T-cell (primary cell): Measurements from ENCODE around the gene IRX3. TPM values are rescaled to one million over a fixed set of nuclear protein-coding genes. Genes with fewer than 3 reads are reported as not detected.

Experiments used
- ATAC-seq, 4 experiments: fragments of 200-7000 bp in 3 of 4; fragments of 150-1000 bp in 1 of 4; cut with Tn5 transposase; replicated peaks in 1 of 4; 1 replicate in 3 of 4; 2 replicates in 1 of 4; pipeline ENCODE4 v1.10.0; 2021; ENCODE audit warnings: moderate library complexity in 3 of 4, mild to moderate bottlenecking in 2 of 4, moderate number of reproducible peaks in 1 of 4
- CTCF ChIA-PET, 2 donors: fragments of 300-600 bp; sonication (Branson Sonifier 250); formaldehyde crosslinking; loops; one replicate each; lab custom pipeline; 2022; ENCODE audit warnings: antibody characterized with exemption in 2 of 2; lab: Charles Lee
- POLR2A ChIA-PET, 2 donors: fragments of 300-600 bp; sonication (Branson Sonifier 250); formaldehyde crosslinking; loops; one replicate each; lab custom pipeline; 2022; ENCODE audit warnings: antibody characterized with exemption in 2 of 2; lab: Charles Lee
- DNase-seq, 35 experiments: peaks; one replicate each; pipeline versions ENCODE4 v3.0.0 to v3.0.0-alpha.2; 2013 to 2023
- H3K27ac ChIP-seq: one replicate; pipeline ENCODE4 v1.5.1; 2013; ENCODE audit warnings: low read length
- H3K27me3 ChIP-seq, 2 experiments: replicated peaks in 1 of 2; 1 replicate in 1 of 2; 2 replicates in 1 of 2; pipeline versions ENCODE4 v1.6.1 to v1.7.0; 2013; ENCODE audit warnings: low read length in 1 of 2, mixed read lengths in 1 of 2; ENCODE audit not compliant: control insufficient read depth in 2 of 2, insufficient read depth in 2 of 2; ENCODE audit errors: extremely low read depth in 1 of 2
- H3K36me3 ChIP-seq, 2 donors: 1 replicate in 1 of 2; 2 replicates in 1 of 2; pipeline versions ENCODE4 v1.6.1 to v1.7.0; 2013; ENCODE audit warnings: low read length in 1 of 2; ENCODE audit not compliant: control insufficient read depth in 2 of 2, insufficient read depth in 1 of 2; ENCODE audit errors: extremely low read depth in 1 of 2
- H3K4me1 ChIP-seq, 2 experiments: 1 replicate in 1 of 2; 2 replicates in 1 of 2; pipeline versions ENCODE4 v1.6.1 to v1.7.0; 2013; ENCODE audit warnings: low read length in 2 of 2, mixed read lengths in 1 of 2; ENCODE audit not compliant: insufficient read depth in 2 of 2, control insufficient read depth in 1 of 2; ENCODE audit errors: extremely low read depth in 1 of 2
- H3K4me3 ChIP-seq, 2 donors: 1 replicate in 1 of 2; 2 replicates in 1 of 2; pipeline versions ENCODE4 v1.5.1 to v1.7.0; 2013; ENCODE audit warnings: mild to moderate bottlenecking in 2 of 2, low read length in 1 of 2, moderate library complexity in 1 of 2; ENCODE audit not compliant: control insufficient read depth in 1 of 2; ENCODE audit errors: extremely low read depth in 1 of 2
- H3K9me3 ChIP-seq: 2 replicates; pipeline ENCODE4 v1.7.0; 2013
- H3K27ac Mint-ChIP-seq, 2 donors: one replicate each; pipeline ENCODE4 v1.8.0; 2020 to 2021; ENCODE audit warnings: mild to moderate bottlenecking in 2 of 2, mixed read lengths in 2 of 2
- H3K27me3 Mint-ChIP-seq, 2 donors: one replicate each; pipeline ENCODE4 v1.8.0; 2021 to 2022; ENCODE audit warnings: mixed read lengths in 2 of 2
- H3K36me3 Mint-ChIP-seq: one replicate; pipeline ENCODE4 v1.8.0; 2021; ENCODE audit warnings: mixed read lengths
- H3K4me1 Mint-ChIP-seq, 3 donors: one replicate each; pipeline ENCODE4 v1.8.0; 2020 to 2022; ENCODE audit warnings: mixed read lengths in 3 of 3, mild to moderate bottlenecking in 1 of 3
- H3K4me3 Mint-ChIP-seq, 3 donors: one replicate each; pipeline ENCODE4 v1.8.0; 2020 to 2022; ENCODE audit warnings: mild to moderate bottlenecking in 3 of 3, mixed read lengths in 3 of 3, moderate library complexity in 3 of 3
- H3K9me3 Mint-ChIP-seq, 3 donors: one replicate each; pipeline ENCODE4 v1.8.0; 2020 to 2022; ENCODE audit warnings: mixed read lengths in 3 of 3
- WGBS: methylation state at CpG from one replicate; pipeline ENCODE4 v1.1.5; 2013; ENCODE audit warnings: missing lambda C conversion rate; ENCODE audit not compliant: insufficient coverage; 5-methylcytosine and 5-hydroxymethylcytosine counted together
- total RNA-seq, 35 experiments: library from RNA in 6 of 35; stranded (reverse) in 6 of 35; fragments of 120-200 nt in 1 of 35; gene quantifications; one replicate each; pipeline versions ENCODE4 v1.2.1 to v1.2.4 and lab custom pipeline; 2013 to 2026

IRX3 gene
- total RNA-seq, 5 donors from 2014 or later (not counting 1 experiment from before 2014, with no cell fraction given), result 0.19 to 0.35 TPM; not detected in 3

DNA sequence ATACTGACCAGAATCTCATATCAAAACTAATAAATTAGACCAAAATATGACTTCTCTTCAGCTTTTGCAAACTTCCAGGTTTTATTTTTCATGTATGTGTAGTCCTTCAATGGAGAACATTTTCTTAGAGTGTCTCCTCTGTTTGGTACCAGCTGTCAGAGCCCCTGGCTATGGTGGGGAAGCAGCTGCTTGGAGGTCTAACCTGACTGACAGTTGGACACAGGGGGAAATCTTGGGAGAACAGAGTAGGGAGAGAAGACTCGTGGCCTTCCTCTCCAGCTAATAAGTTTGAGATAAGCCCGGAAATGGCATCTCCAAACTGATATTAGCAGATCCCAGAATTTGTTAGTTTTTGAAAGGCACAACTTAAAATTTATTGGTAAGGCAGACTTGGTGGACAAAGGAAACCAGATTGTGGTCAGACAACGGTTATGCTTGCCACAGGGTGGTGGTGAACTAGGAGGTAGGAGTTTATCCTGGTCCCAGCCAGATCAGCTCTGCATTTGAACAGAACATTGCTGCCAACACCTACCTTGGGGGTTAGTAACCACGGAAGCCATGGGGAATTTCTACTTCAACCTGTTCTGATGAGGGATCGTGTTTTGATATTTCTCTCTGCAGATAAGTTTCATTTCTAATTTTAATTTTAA, 39.2 kb upstream of the IRX3 start:
- ChIA-PET POLR2A (no interaction called here), CTCF (no interaction called here)
- no peaks in the 10 kb centered on the region for H3K4me1 Mint-ChIP-seq
- Histone ChIP-seq H3K27ac (no peak overlapping the region), H3K4me1 (no peaks in the 10 kb centered on the region), H3K4me3 (no peak overlapping the region), H3K9me3 (no peaks in the 10 kb centered on the region), H3K36me3 (no peaks in the 10 kb centered on the region), H3K27me3 (peaks cover 0 to 8% of the 10 kb centered on the region in 2 experiments)
- 80% methylated on average over 1 of the region's 5 CpGs for WGBS
- ATAC-seq (no peak), DNase-seq (no peak)
- peaks cover 3 to 4% of the 10 kb centered on the region in 2 donors for H3K27me3 Mint-ChIP-seq
- H3K4me3 Mint-ChIP-seq, result no peak overlapping the region
- no peaks in the 10 kb centered on the region for H3K9me3 Mint-ChIP-seq
- H3K36me3 Mint-ChIP-seq, result no peaks in the 10 kb centered on the region
- no peak overlapping the region for H3K27ac Mint-ChIP-seq

DNA sequence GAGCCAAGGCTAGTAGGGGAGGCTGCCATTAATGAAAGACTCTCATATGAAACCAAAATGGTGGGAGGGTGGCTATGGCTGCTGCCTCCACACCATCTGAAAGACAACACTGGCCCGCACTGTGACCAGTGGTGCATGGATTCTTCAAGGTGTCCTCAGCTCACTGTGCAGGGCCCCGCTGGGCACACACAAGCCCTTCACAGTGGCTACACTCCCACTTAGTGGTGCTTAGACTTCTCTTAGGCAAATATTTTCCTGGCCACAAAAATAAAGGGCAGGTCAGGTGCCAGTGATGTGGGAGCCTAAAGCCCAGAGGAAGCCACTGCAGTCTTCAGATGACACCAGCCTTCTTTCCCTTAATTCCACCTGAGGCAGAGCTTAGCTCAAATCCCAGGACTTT, 38.1 kb upstream of the IRX3 start:
- ATAC-seq (no peak), DNase-seq (no peak)
- Histone ChIP-seq H3K4me3 (no peak overlapping the region), H3K4me1 (no peaks in the 10 kb centered on the region), H3K27ac (no peak overlapping the region), H3K27me3 (peaks cover 0 to 4% of the 10 kb centered on the region in 2 experiments), H3K9me3 (no peaks in the 10 kb centered on the region), H3K36me3 (no peaks in the 10 kb centered on the region)
- ChIA-PET POLR2A (no interaction called here), CTCF (no interaction called here)
- Mint-ChIP-seq H3K9me3 (no peaks in the 10 kb centered on the region), H3K27me3 (peaks cover 3 to 4% of the 10 kb centered on the region in 2 donors), H3K4me3 (no peak overlapping the region), H3K27ac (no peak overlapping the region), H3K4me1 (no peaks in the 10 kb centered on the region), H3K36me3 (no peaks in the 10 kb centered on the region)
- WGBS, result 95% methylated on average over 2 of the region's 2 CpGs

DNA sequence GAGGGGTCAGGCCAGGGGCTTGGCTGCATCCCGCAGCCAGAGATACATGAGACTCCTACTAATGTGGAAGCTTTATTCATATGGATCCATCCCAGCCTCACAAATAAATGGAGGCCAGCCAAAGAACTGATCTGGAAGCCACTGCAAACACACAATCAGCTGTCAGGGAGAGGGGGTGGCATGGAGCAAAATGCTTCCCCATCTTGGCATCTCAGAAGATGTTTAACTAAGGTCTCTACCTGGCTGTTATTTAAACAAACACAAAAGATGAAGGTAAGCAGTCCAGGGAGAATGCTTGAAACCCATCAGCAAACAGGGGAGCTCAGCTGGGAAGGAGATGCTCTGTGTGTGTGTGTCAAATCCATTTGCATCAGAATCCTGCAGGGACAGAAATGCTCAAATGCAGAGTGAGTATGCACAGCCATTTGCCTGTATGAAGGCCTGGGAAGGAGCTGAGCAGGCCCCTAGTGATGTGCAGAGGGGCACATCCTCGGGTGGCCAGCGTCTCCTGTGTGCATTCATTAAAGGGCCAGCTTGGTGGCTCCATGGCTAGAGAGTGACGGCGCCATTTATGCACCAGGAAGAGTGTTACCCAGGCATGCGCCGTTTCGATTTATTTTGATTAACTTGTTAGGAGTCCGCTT, 34.2 kb upstream of the IRX3 start:
- ATAC-seq (no peak), DNase-seq (no peak)
- Mint-ChIP-seq H3K4me3 (no peak overlapping the region), H3K27ac (no peak overlapping the region), H3K27me3 (peaks cover 0 to 6% of the 10 kb centered on the region in 2 donors), H3K9me3 (no peaks in the 10 kb centered on the region), H3K4me1 (no peaks in the 10 kb centered on the region), H3K36me3 (no peaks in the 10 kb centered on the region)
- Histone ChIP-seq H3K27me3 (peaks cover 0 to 12% of the 10 kb centered on the region in 2 experiments), H3K4me1 (no peaks in the 10 kb centered on the region), H3K4me3 (no peak overlapping the region), H3K27ac (no peak overlapping the region), H3K36me3 (no peaks in the 10 kb centered on the region), H3K9me3 (no peaks in the 10 kb centered on the region)
- POLR2A ChIA-PET, result no interaction called here
- 71% methylated on average over 6 of the region's 9 CpGs for WGBS
- CTCF ChIA-PET, result no interaction called here

DNA sequence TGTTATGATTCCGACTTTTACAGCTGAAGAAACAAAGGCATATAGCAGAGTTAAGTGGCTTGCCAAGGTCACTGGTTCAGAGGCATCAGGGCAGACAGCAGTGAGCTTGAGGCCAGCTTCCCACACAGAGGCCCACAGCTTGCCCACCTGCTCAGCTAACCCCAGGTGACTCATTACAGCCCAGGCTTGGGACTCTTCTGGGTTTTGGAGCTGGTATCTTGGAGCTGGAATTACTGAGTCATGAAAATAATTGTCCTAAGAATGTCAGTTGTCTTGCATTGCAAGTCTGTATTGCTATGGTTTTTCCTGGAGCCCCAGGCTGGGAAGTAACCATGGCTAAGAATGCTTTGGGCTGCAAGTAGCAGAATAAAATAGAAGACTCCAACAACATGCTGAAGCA, 32.4 kb upstream of the IRX3 start:
- Mint-ChIP-seq H3K4me1 (no peaks in the 10 kb centered on the region), H3K27me3 (peaks cover 0 to 6% of the 10 kb centered on the region in 2 donors), H3K36me3 (no peaks in the 10 kb centered on the region), H3K9me3 (no peaks in the 10 kb centered on the region), H3K4me3 (no peak overlapping the region), H3K27ac (no peak overlapping the region)
- ATAC-seq (no peak), DNase-seq (no peak)
- 75% methylated on average over 1 of the region's 1 CpG for WGBS
- Histone ChIP-seq H3K36me3 (no peaks in the 10 kb centered on the region), H3K4me1 (no peaks in the 10 kb centered on the region), H3K4me3 (no peak overlapping the region), H3K9me3 (no peaks in the 10 kb centered on the region), H3K27me3 (peaks cover 0 to 9% of the 10 kb centered on the region in 2 experiments), H3K27ac (no peak overlapping the region)
- ChIA-PET POLR2A (no interaction called here), CTCF (no interaction called here)

DNA sequence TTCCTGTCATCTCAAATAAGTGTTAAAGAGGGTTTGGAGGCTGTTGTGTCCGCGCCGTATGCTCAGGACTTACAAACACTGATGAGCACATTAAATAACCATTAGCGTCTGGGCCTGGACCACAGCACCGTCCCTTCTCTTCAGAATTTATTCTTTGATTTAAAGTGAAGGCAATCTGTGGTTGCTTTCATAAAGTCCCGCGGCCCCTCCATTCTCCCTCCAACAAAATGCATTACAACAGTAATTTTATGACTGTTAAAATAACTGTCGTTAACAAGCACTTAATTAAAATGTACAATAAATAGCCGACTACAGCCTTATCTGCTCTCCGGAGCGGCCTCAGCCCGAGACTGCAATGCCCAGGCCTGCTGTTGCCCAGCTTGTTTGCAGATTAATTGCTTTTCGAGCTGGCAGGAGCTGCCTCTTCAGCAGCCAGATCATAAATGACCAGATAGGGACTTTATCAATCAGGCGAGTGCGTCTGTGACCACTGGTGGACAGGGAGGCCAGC, 30.6 kb upstream of the IRX3 start:
- Histone ChIP-seq H3K36me3 (no peaks in the 10 kb centered on the region), H3K9me3 (no peaks in the 10 kb centered on the region), H3K4me3 (no peak overlapping the region), H3K27me3 (peaks cover 0 to 9% of the 10 kb centered on the region in 2 experiments), H3K27ac (no peak overlapping the region), H3K4me1 (no peaks in the 10 kb centered on the region)
- ATAC-seq, result no peak
- no peak overlapping the region for H3K27ac Mint-ChIP-seq
- H3K36me3 Mint-ChIP-seq, result no peaks in the 10 kb centered on the region
- 81% methylated on average over 10 of the region's 15 CpGs for WGBS
- H3K27me3 Mint-ChIP-seq, result peaks cover 0 to 6% of the 10 kb centered on the region in 2 donors
- no peak for DNase-seq
- H3K4me3 Mint-ChIP-seq, result no peak overlapping the region
- no peaks in the 10 kb centered on the region for H3K9me3 Mint-ChIP-seq
- ChIA-PET CTCF (interaction anchor here in 1 of 2 donors (0.6 kb wide), 1 partner anchor 319 kb away, joined by 3 read pairs; no protein-coding TSS in a partner anchor), POLR2A (no interaction called here)
- no peaks in the 10 kb centered on the region for H3K4me1 Mint-ChIP-seq

DNA sequence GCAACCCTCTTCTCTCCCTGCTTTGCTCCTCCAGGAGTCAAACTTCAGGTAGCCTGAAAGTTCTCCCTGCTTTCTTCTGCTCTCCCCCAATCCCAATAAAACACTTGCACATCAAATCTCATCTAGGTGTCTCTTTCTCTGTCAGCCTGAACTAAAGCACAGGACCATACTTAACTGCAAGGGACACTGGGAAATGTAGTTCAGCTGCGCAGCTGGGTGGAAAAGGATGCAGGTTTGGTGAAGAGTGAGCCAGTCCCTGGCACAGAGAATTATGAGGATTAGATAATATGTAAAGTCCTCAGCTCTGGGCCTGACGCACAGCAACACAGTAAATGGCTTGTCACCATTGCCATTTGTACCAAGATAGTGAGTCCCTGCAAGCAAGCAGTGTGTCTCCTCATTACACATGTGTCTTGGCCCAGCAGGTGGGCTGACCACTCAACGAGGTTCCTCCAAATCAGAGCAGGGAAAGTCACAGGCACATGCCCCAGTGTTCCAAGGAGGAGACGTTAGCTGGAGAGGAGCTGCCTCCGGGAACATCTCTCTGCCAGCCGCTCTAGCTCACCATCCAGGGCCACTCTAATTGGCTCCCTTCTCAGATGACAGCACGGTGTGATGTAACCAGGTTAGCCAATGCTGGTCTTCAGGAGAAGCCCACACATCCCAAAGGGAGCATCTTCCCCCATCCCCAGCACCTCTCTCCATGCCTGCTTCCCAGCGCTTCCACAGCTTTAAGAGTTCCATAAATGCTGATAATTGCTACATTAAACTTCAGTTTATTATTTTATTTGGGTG, 29.7 kb upstream of the IRX3 start:
- CTCF ChIA-PET, result no interaction called here
- POLR2A ChIA-PET, result no interaction called here
- Histone ChIP-seq H3K4me3 (no peak overlapping the region), H3K27me3 (peaks cover 0 to 10% of the 10 kb centered on the region in 2 experiments), H3K4me1 (no peaks in the 10 kb centered on the region), H3K27ac (no peak overlapping the region), H3K9me3 (no peaks in the 10 kb centered on the region), H3K36me3 (no peaks in the 10 kb centered on the region)
- 76% methylated on average over 7 of the region's 8 CpGs for WGBS
- Mint-ChIP-seq H3K4me1 (no peaks in the 10 kb centered on the region), H3K27ac (no peak overlapping the region), H3K36me3 (no peaks in the 10 kb centered on the region), H3K9me3 (no peaks in the 10 kb centered on the region), H3K4me3 (no peak overlapping the region), H3K27me3 (peaks cover 0 to 6% of the 10 kb centered on the region in 2 donors)
- no peak for ATAC-seq
- DNase-seq, result no peak
